H1 (cell line): ENCODE data around the gene ARMS2. TPM values are rescaled to one million over a fixed set of nuclear protein-coding genes. Genes with fewer than 3 reads are reported as not detected.
A peak's percentile ranks its signal among the peaks of the same experiment; 100 is the strongest.

Experiments
- CTCF ChIA-PET: fragments of 300-600 bp; sonication (Branson Sonifier 250); formaldehyde crosslinking; loops from one replicate; lab custom pipeline; 2021; ENCODE audit not compliant: partially characterized antibody; lab: Charles Lee
- POLR2A ChIA-PET: fragments of 300-600 bp; sonication (Branson Sonifier 250); formaldehyde crosslinking; loops from one replicate; lab custom pipeline; 2021; ENCODE audit warnings: inconsistent platforms; ENCODE audit not compliant: partially characterized antibody; lab: Charles Lee
- DNase-seq, 2 experiments: peaks; one replicate each; pipeline versions ENCODE4 v3.0.0 to v3.0.0-alpha.2; 2010 to 2022; ENCODE audit warnings: low spot score in 2 of 2, low read depth in 1 of 2, mixed read lengths in 1 of 2
- FAIRE-seq: peaks from 2 replicates; lab custom pipeline; 2011; peaks lifted over from hg19 to GRCh38; lab: Jason Lieb, UNC
- H2AFZ ChIP-seq: 2 replicates; pipeline ENCODE4 v1.8.1; 2012; ENCODE audit warnings: low read length, inconsistent platforms
- H2AK5ac ChIP-seq: 2 replicates; pipeline ENCODE4 v1.6.1; 2013; ENCODE audit warnings: low read depth, low read length
- H2BK120ac ChIP-seq: replicated peaks from 2 replicates; pipeline ENCODE3; 2013; ENCODE audit warnings: low read depth, low read length, inconsistent platforms
- H2BK12ac ChIP-seq: 2 replicates; pipeline ENCODE4 v1.6.1; 2013; ENCODE audit warnings: low read depth, low read length
- H2BK15ac ChIP-seq: 2 replicates; pipeline ENCODE4 v1.6.1; 2013; ENCODE audit warnings: low read length
- H2BK20ac ChIP-seq: 2 replicates; pipeline ENCODE4 v1.6.1; 2013; ENCODE audit warnings: low read length
- H2BK5ac ChIP-seq: 2 replicates; pipeline ENCODE4 v1.6.1; 2013; ENCODE audit warnings: low read depth, low read length
- H3K14ac ChIP-seq: 2 replicates; pipeline ENCODE4 v1.6.1; 2013; ENCODE audit warnings: inconsistent platforms; ENCODE audit not compliant: insufficient read length
- H3K18ac ChIP-seq: 2 replicates; pipeline ENCODE4 v1.6.1; 2013; ENCODE audit warnings: low read length; ENCODE audit errors: extremely low read depth
- H3K23ac ChIP-seq: 2 replicates; pipeline ENCODE4 v1.6.1; 2013; ENCODE audit warnings: inconsistent platforms; ENCODE audit not compliant: insufficient read length
- H3K23me2 ChIP-seq: 2 replicates; pipeline ENCODE4 v1.6.1; 2013; ENCODE audit warnings: low read depth, low read length
- H3K27ac ChIP-seq: 2 replicates; pipeline ENCODE4 v1.6.1; 2011; ENCODE audit warnings: low read depth, low read length, inconsistent platforms
- H3K27me3 ChIP-seq, 4 experiments: replicated peaks in 1 of 4; 1 replicate in 1 of 4; 2 replicates in 3 of 4; pipeline versions ENCODE4 v1.6.1 to v1.8.1; 2011 to 2013; ENCODE audit warnings: low read length in 3 of 4, mild to moderate bottlenecking in 3 of 4, inconsistent platforms in 2 of 4, mixed read lengths in 2 of 4, moderate library complexity in 1 of 4; ENCODE audit not compliant: control insufficient read depth in 3 of 4, insufficient read depth in 3 of 4; ENCODE audit errors: extremely low read depth in 1 of 4
- H3K36me3 ChIP-seq, 4 experiments: 2 replicates each; pipeline versions ENCODE4 v1.6.1 to v1.8.1; 2011 to 2013; ENCODE audit warnings: mild to moderate bottlenecking in 4 of 4, low read length in 3 of 4, moderate library complexity in 2 of 4, control low read depth in 1 of 4, inconsistent platforms in 1 of 4; ENCODE audit not compliant: insufficient read depth in 4 of 4, control insufficient read depth in 2 of 4
- H3K4ac ChIP-seq: replicated peaks from 2 replicates; pipeline ENCODE3; 2013; ENCODE audit warnings: low read length, low read depth, mixed read lengths, inconsistent platforms; ENCODE audit not compliant: insufficient read length
- H3K4me1 ChIP-seq, 4 experiments: replicated peaks in 1 of 4; 1 replicate in 1 of 4; 2 replicates in 3 of 4; pipeline versions ENCODE4 v1.6.1 to v1.8.1; 2011 to 2013; ENCODE audit warnings: low read length in 3 of 4, inconsistent platforms in 2 of 4, mixed read lengths in 1 of 4; ENCODE audit not compliant: insufficient read depth in 4 of 4, control insufficient read depth in 3 of 4
- H3K4me2 ChIP-seq, 2 experiments: 2 replicates each; pipeline versions ENCODE4 v1.6.1 to v1.8.1; 2011 to 2013; ENCODE audit warnings: low read depth in 2 of 2, low read length in 2 of 2, control low read depth in 1 of 2, inconsistent platforms in 1 of 2, mild to moderate bottlenecking in 1 of 2; ENCODE audit not compliant: insufficient read depth in 1 of 2
- H3K4me3 ChIP-seq, 4 experiments: fragments of 200-600, 300-600 bp in 1 of 4; sonication (generic), shearing (Covaris generic), sonication (Bioruptor Twin) in 1 of 4; 2 replicates each; pipeline versions ENCODE4 v1.5.1 to v1.8.1; 2011 to 2016; ENCODE audit warnings: low read length in 4 of 4, low read depth in 3 of 4, control low read depth in 2 of 4, inconsistent platforms in 2 of 4, mild to moderate bottlenecking in 2 of 4, mixed read lengths in 1 of 4, moderate library complexity in 1 of 4; ENCODE audit not compliant: insufficient read depth in 2 of 4; ENCODE audit errors: extremely low read depth in 1 of 4
- H3K56ac ChIP-seq: replicated peaks from 2 replicates; pipeline ENCODE3; 2013; ENCODE audit warnings: low read depth, mild to moderate bottlenecking, mixed read lengths, low read length, inconsistent platforms; ENCODE audit not compliant: insufficient read length
- H3K79me1 ChIP-seq: 2 replicates; pipeline ENCODE4 v1.6.1; 2013; ENCODE audit warnings: low read depth, low read length, control low read depth
- H3K79me2 ChIP-seq, 2 experiments: 2 replicates each; pipeline versions ENCODE4 v1.6.1 to v1.8.1; 2012 to 2013; ENCODE audit warnings: low read length in 2 of 2, mild to moderate bottlenecking in 2 of 2, inconsistent platforms in 1 of 2; ENCODE audit not compliant: insufficient read depth in 2 of 2, control insufficient read depth in 1 of 2
- H3K9ac ChIP-seq, 4 experiments: replicated peaks in 1 of 4; 1 replicate in 1 of 4; 2 replicates in 3 of 4; pipeline versions ENCODE4 v1.6.1 to v1.8.1; 2011 to 2013; ENCODE audit warnings: low read depth in 3 of 4, low read length in 3 of 4, control low read depth in 2 of 4, mild to moderate bottlenecking in 2 of 4, moderate library complexity in 2 of 4, inconsistent platforms in 1 of 4; ENCODE audit errors: extremely low read depth in 1 of 4
- H3K9me3 ChIP-seq, 2 experiments: 2 replicates each; pipeline versions ENCODE4 v1.6.1 to v1.8.1; 2012 to 2013; ENCODE audit warnings: mild to moderate bottlenecking in 2 of 2, moderate library complexity in 2 of 2, control low read depth in 1 of 2, inconsistent platforms in 1 of 2, low read depth in 1 of 2, low read length in 1 of 2, mixed read lengths in 1 of 2; ENCODE audit not compliant: insufficient read depth in 2 of 2
- H4K20me1 ChIP-seq, 2 experiments: replicated peaks in 1 of 2; 2 replicates each; pipeline versions ENCODE3 to v1.8.1; 2011 to 2013; ENCODE audit warnings: inconsistent platforms in 2 of 2, low read length in 2 of 2, mild to moderate bottlenecking in 1 of 2; ENCODE audit not compliant: insufficient read depth in 2 of 2, control insufficient read depth in 1 of 2
- H4K5ac ChIP-seq: 2 replicates; pipeline ENCODE4 v1.6.1; 2013; ENCODE audit warnings: low read length, low read depth, mixed read lengths, inconsistent platforms; ENCODE audit not compliant: insufficient read length
- H4K8ac ChIP-seq: 2 replicates; pipeline ENCODE4 v1.8.0; 2013; ENCODE audit warnings: mild to moderate bottlenecking, moderate library complexity, low read length, inconsistent platforms; ENCODE audit not compliant: insufficient read depth; ENCODE audit errors: extremely low read depth
- H4K91ac ChIP-seq: replicated peaks from 2 replicates; pipeline ENCODE3; 2013; ENCODE audit warnings: low read length, mixed read lengths, inconsistent platforms; ENCODE audit not compliant: insufficient read length
- RAD21 ChIP-seq, 2 experiments: IDR thresholded peaks in 1 of 2; conservative IDR thresholded peaks in 1 of 2; 2 replicates each; pipeline ENCODE4 v1.6.1; 2011; ENCODE audit warnings: low read depth in 2 of 2, low read length in 2 of 2, improper control_type of control experiment in 1 of 2, inconsistent platforms in 1 of 2, mild to moderate bottlenecking in 1 of 2, moderate library complexity in 1 of 2
- TEAD4 ChIP-seq: IDR thresholded peaks from 2 replicates; pipeline ENCODE4 v1.6.1; 2012; ENCODE audit warnings: low read depth, low read length, inconsistent platforms, mixed read lengths
- WGBS, 2 experiments: shearing (Covaris generic) in 1 of 2; methylation state at CpG; one replicate each; pipeline versions ENCODE4 v1.1.6 to v1.1.7; 2013 to 2015; ENCODE audit warnings: low lambda C conversion rate in 2 of 2, mixed read lengths in 2 of 2, inconsistent platforms in 1 of 2, low coverage in 1 of 2, missing lambda C conversion rate in 1 of 2; ENCODE audit not compliant: insufficient replicate concordance in 2 of 2, insufficient coverage in 1 of 2, insufficient read length in 1 of 2; ENCODE audit errors: extremely low coverage in 1 of 2, missing lambda C conversion rate in 1 of 2; 5-methylcytosine and 5-hydroxymethylcytosine counted together
- polyA plus RNA-seq, 7 experiments: library from polyadenylated mRNA; depleted of rRNA in 3 of 7; stranded (reverse) in 5 of 7; unstranded in 2 of 7; fragments of >200 nt in 5 of 7; fragments of 200-250 nt in 2 of 7; gene quantifications; 1 replicate in 5 of 7; 2 replicates in 1 of 7; 4 replicates in 1 of 7; pipeline versions ENCODE4 v1.2.1 to v1.2.3, GENCODE V29; 2011 to 2013; ENCODE audit warnings: missing spikeins in 2 of 7, mixed read lengths in 2 of 7
- total RNA-seq: library from RNA; stranded (reverse); fragmentation: NEBNext Ultra II Directional; extraction: Animal tissue kit (Norgen Biotek cat#: 25700); gene quantifications from 2 replicates; pipeline ENCODE4 v1.2.1, GENCODE V29; 2021
- TF ChIP-seq, protein P1 (sequence below): IDR thresholded peaks from 2 replicates; pipeline ENCODE4 v1.6.1; 2012; ENCODE audit warnings: inconsistent platforms

Gene ARMS2
- total and polyA plus RNA-seq, 2 of the 8 experiments (the other 6 are each of a cell fraction or from before 2014, with no cell fraction given): not detected

DNA sequence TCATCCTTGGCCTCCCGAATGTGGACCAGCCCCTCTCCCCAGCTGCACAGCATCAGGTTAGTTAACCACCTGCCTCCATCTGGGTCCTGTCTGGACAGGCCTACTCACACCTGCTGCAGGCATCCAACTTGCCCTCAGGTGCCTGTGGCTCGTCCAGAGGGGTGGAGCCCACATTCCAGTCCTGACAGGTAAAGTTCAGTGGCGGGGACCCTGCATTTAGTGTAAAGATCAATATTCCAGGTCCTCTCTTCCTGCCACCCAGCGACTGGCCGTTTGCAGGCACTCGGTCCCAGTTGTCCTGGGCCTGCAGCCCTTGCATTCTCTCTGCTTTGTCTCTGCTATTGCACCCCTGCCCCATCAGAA is 21.9 kb downstream of the ARMS2 start:
- Histone ChIP-seq H2BK120ac (no peak overlapping the region), H3K27me3 (no peaks in the 10 kb centered on the region), H2AK5ac (no peak overlapping the region), H3K9ac (no peak overlapping the region), H3K23me2 (no peaks in the 10 kb centered on the region), H3K56ac (no peak overlapping the region), H2BK15ac (0 out of 2 replicates have a peak overlapping the region, but pooled peaks have one; percentile 95), H3K4me3 (no peak overlapping the region), H3K9me3 (peaks cover 0 to under 1% of the 10 kb centered on the region in 2 experiments; a peak in 1 of 4 replicates), H4K5ac (no peak overlapping the region), H3K4me2 (0 out of 4 replicates have a peak overlapping the region, but pooled peaks of 1 of the 2 experiments have one; percentile 14), H3K79me1 (no peaks in the 10 kb centered on the region), H2AFZ (no peak overlapping the region), H3K79me2 (no peaks in the 10 kb centered on the region), H3K14ac (no peak overlapping the region), H4K20me1 (no peaks in the 10 kb centered on the region), H2BK20ac (peak overlapping the region; percentile 66), H3K36me3 (no peaks in the 10 kb centered on the region), H2BK12ac (0 out of 2 replicates have a peak overlapping the region, but pooled peaks have one; percentile 12), H4K91ac (no peak overlapping the region), H2BK5ac (no peak overlapping the region; the same call in 1 of the 2 replicates), H3K27ac (no peak overlapping the region), H3K18ac (no peak overlapping the region), H3K4ac (no peak overlapping the region), H3K23ac (no peak overlapping the region), H4K8ac (no peak overlapping the region), H3K4me1 (peaks cover 7 to 28% (median 17%) of the 10 kb centered on the region in 4 experiments)
- FAIRE-seq: no peak
- DNase-seq: peak in 1 of 2 experiments; percentile 61
- TF ChIP-seq TEAD4: peak; percentile 15; the same call in 1 of the 2 replicates
- TF ChIP-seq, protein P1, sequence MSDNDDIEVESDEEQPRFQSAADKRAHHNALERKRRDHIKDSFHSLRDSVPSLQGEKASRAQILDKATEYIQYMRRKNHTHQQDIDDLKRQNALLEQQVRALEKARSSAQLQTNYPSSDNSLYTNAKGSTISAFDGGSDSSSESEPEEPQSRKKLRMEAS: no peak
- TF ChIP-seq RAD21 (IDR thresholded peaks at IDR 0.05 in 1 of 2, conservative IDR thresholded peaks at IDR 0.05 in 1 of 2; ENCODE audit: low read depth in 2 of 2, low read length in 2 of 2): no peak
- 72% methylated on average over 6 of the region's 6 CpGs; no CpG with 5 or more reads in 1 of the 2 experiments for WGBS, 2 experiments
- CTCF ChIA-PET: interaction anchor here (0.6 to 2.1 kb wide), 2 partner anchors 57 to 90 kb away, joined by 3 to 5 read pairs; no protein-coding TSS in a partner anchor
- POLR2A ChIA-PET: no interaction called here
